Skin epidermis (tissue), 12 donors: ENCODE measurements around the gene POU2F1.

Source experiments
- H3K27ac ChIP-seq, 21 experiments: fragments of 200-600 bp; sonication (generic) in 11 of 21; one replicate each; pipeline ENCODE4 v1.5.0; 2020; ENCODE audit warnings: mild to moderate bottlenecking in 3 of 21, inconsistent platforms in 2 of 21, moderate library complexity in 2 of 21
- H3K4me3 ChIP-seq, 7 experiments: fragments of 200-600 bp; sonication (generic) in 2 of 7; one replicate each; pipeline ENCODE4 v1.5.0; 2020; ENCODE audit warnings: inconsistent platforms in 2 of 7, mild to moderate bottlenecking in 2 of 7, moderate library complexity in 1 of 7

Gene POU2F1

GRCh38 chr1:167430134-167430848 is 209.6 kb downstream of the POU2F1 start:
- Histone ChIP-seq H3K27ac (peak overlapping the region in 2 of 21 experiments; percentile 30 to 36), H3K4me3 (no peak overlapping the region)

GRCh38 chr1:167430849-167431242 is 210.2 kb downstream of the POU2F1 start:
- Histone ChIP-seq H3K27ac (peak overlapping the region in 2 of 21 experiments; percentile 26 to 47), H3K4me3 (no peak overlapping the region)

GRCh38 chr1:167431261-167431908 is 210.7 kb downstream of the POU2F1 start:
- no peak overlapping the region for H3K4me3 ChIP-seq
- H3K27ac ChIP-seq, result peak overlapping the region in 2 of 21 experiments; percentile 26 to 47

GRCh38 chr1:167431909-167432650 is 211.4 kb downstream of the POU2F1 start:
- Histone ChIP-seq H3K4me3 (no peak overlapping the region), H3K27ac (peak overlapping the region in 1 of 21 experiments; percentile 26)

- peak overlapping the region in 1 of 21 experiments; percentile 14 for H3K27ac ChIP-seq
- H3K4me3 ChIP-seq, result no peak overlapping the region
These were observed 212.1 kb downstream of the POU2F1 start for GRCh38 chr1:167432780-167433179.

GRCh38 chr1:167433884-167434283 is 213.2 kb downstream of the POU2F1 start:
- Histone ChIP-seq H3K4me3 (no peak overlapping the region), H3K27ac (peak overlapping the region in 2 of 21 experiments; percentile 46 to 48)

- Histone ChIP-seq H3K4me3 (no peak overlapping the region), H3K27ac (peak overlapping the region in 2 of 21 experiments; percentile 46 to 48)
These were observed 213.6 kb downstream of the POU2F1 start for GRCh38 chr1:167434306-167434705.

GRCh38 chr1:167435484-167435883 is 214.8 kb downstream of the POU2F1 start:
- peak overlapping the region in 2 of 21 experiments; percentile 7 to 21 for H3K27ac ChIP-seq
- no peak overlapping the region for H3K4me3 ChIP-seq

- Histone ChIP-seq H3K27ac (peak overlapping the region in 4 of 21 experiments; percentile 7 to 37 (median 18)), H3K4me3 (peak overlapping the region in 1 of 7 experiments; percentile 22)
These were observed 217.8 kb downstream of the POU2F1 start for GRCh38 chr1:167438171-167439138.

GRCh38 chr1:167439301-167439988 is 218.8 kb downstream of the POU2F1 start:
- H3K4me3 ChIP-seq, result peak overlapping the region in 6 of 7 experiments; percentile 12 to 35 (median 20)
- H3K27ac ChIP-seq, result no peak overlapping the region

- H3K4me3 ChIP-seq, result no peak overlapping the region
These were observed 219.7 kb downstream of the POU2F1 start for GRCh38 chr1:167440345-167440744.

GRCh38 chr1:167440776-167441175 is 220.1 kb downstream of the POU2F1 start:
- H3K27ac ChIP-seq, result no peak overlapping the region
- no peak overlapping the region for H3K4me3 ChIP-seq

More at GRCh38 chr1:167440345-167440744, 219.7 kb downstream of the POU2F1 start:
- no peak overlapping the region for H3K27ac ChIP-seq

- no peak overlapping the region for H3K27ac ChIP-seq
- H3K4me3 ChIP-seq, result no peak overlapping the region
These were observed 220.5 kb downstream of the POU2F1 start for GRCh38 chr1:167441222-167441621.

GRCh38 chr1:167442142-167442848 is 221.6 kb downstream of the POU2F1 start:
- no peak overlapping the region for H3K4me3 ChIP-seq
- H3K27ac ChIP-seq, result no peak overlapping the region

GRCh38 chr1:167442854-167443565 is 222.3 kb downstream of the POU2F1 start:
- Histone ChIP-seq H3K4me3 (no peak overlapping the region), H3K27ac (no peak overlapping the region)

GRCh38 chr1:167443757-167444156 is 223.1 kb downstream of the POU2F1 start:
- no peak overlapping the region for H3K27ac ChIP-seq
- no peak overlapping the region for H3K4me3 ChIP-seq

GRCh38 chr1:167446966-167447365 is 226.3 kb downstream of the POU2F1 start:
- Histone ChIP-seq H3K27ac (peak overlapping the region in 8 of 21 experiments; percentile 7 to 79 (median 60)), H3K4me3 (no peak overlapping the region)
